Measurements from ENCODE around the gene MOB3B. TPM values are rescaled to one million over a fixed set of nuclear protein-coding genes. Genes with fewer than 3 reads are reported as not detected.

The MOB3B gene
- polyA plus RNA-seq, 2 of the 4 experiments (the other 2 are of a cell fraction) = 6.0 to 6.4 TPM

- no peak for FAIRE-seq
- 81% methylated on average over 10 of the region's 10 CpGs for WGBS (ENCODE audit: missing lambda C conversion rate)
- no peak for DNase-seq (ENCODE audit: low read depth in 1 of 2, low spot score in 1 of 2)
- no peak overlapping the region for H3K4me2 ChIP-seq
- no peak overlapping the region; a peak in 1 of 6 replicates for H3K27ac ChIP-seq
- H3K9me3 ChIP-seq = no peaks in the 10 kb centered on the region
- ChIA-PET CTCF (interaction anchor here (0.6 to 11.3 kb wide), 4 partner anchors 87 to 211 kb away, joined by 3 to 266 read pairs (median 71); partner anchors contain the start of gene MOB3B), POLR2A (no interaction called here)
- no peak for ATAC-seq
- TF ChIP-seq ZC3H11A (IDR thresholded peaks at IDR 0.05) = no peak
- TF ChIP-seq PHF8 (IDR thresholded peaks at IDR 0.05; ENCODE audit: borderline replicate concordance, low read depth) = no peak
- TF ChIP-seq SMC3 (IDR thresholded peaks at IDR 0.05) = no peak
- TF ChIP-seq JUNB (IDR thresholded peaks at IDR 0.05) = no peak
- no peak for TF ChIP-seq CHD2 (IDR thresholded peaks at IDR 0.05; ENCODE audit: low read length, partially characterized antibody)
- no peak for TF ChIP-seq RCOR1 (IDR thresholded peaks at IDR 0.05; ENCODE audit: low read depth, low read length)
- TF ChIP-seq POLR2A (IDR thresholded peaks at IDR 0.05; ENCODE audit: low read length) = no peak
- TF ChIP-seq, protein P1, sequence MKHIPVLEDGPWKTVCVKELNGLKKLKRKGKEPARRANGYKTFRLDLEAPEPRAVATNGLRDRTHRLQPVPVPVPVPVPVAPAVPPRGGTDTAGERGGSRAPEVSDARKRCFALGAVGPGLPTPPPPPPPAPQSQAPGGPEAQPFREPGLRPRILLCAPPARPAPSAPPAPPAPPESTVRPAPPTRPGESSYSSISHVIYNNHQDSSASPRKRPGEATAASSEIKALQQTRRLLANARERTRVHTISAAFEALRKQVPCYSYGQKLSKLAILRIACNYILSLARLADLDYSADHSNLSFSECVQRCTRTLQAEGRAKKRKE (CRISPR knock-in tag; IDR thresholded peaks at IDR 0.05; ENCODE audit: low read depth) = no peak
- TF ChIP-seq KDM5A (IDR thresholded peaks at IDR 0.05) = no peak
- TF ChIP-seq ZFP36 (IDR thresholded peaks at IDR 0.05; ENCODE audit: borderline replicate concordance, partially characterized antibody) = no peak
- TF ChIP-seq EHMT2 (IDR thresholded peaks at IDR 0.05; ENCODE audit: low read depth) = no peak
- no peak for TF ChIP-seq ZNF302 (CRISPR knock-in tag; IDR thresholded peaks at IDR 0.05)
- peaks cover 6% of the 10 kb centered on the region; the same call in 2 of the 3 replicates for H3K4me1 ChIP-seq
- no peak overlapping the region for H3K4me3 ChIP-seq
Measured at GRCh38 chr9:27336829-27337228, 192.8 kb downstream of the MOB3B start.

- ChIA-PET CTCF (interaction anchor here (1.0 to 11.3 kb wide), 4 partner anchors 37 to 211 kb away, joined by 3 to 266 read pairs (median 71); partner anchors contain the start of gene MOB3B), POLR2A (no interaction called here)
Measured at GRCh38 chr9:27336126-27336525, 193.5 kb downstream of the MOB3B start.

More at GRCh38 chr9:27336126-27336525, 193.5 kb downstream of the MOB3B start:
- Histone ChIP-seq H3K4me2 (no peak overlapping the region), H3K27ac (no peak overlapping the region), H3K4me1 (peaks cover 6% of the 10 kb centered on the region; the same call in 2 of the 3 replicates), H3K4me3 (no peak overlapping the region), H3K9me3 (no peaks in the 10 kb centered on the region)
- TF ChIP-seq CTCF (IDR thresholded peaks at IDR 0.05) (no peak), KDM1A (IDR thresholded peaks at IDR 0.05; ENCODE audit: low read depth) (no peak), SMC3 (IDR thresholded peaks at IDR 0.05) (no peak), ZSCAN20 (CRISPR knock-in tag; IDR thresholded peaks at IDR 0.05) (no peak), NR3C1 (IDR thresholded peaks at IDR 0.05) (no peak), ELK1 (IDR thresholded peaks at IDR 0.05; ENCODE audit: low read depth, low read length) (no peak), NFE2L2 (conservative IDR thresholded peaks at IDR 0.05; ENCODE audit: low read length) (no peak), RFX5 (IDR thresholded peaks at IDR 0.05) (no peak), BCL3 (IDR thresholded peaks at IDR 0.05) (no peak), CBX8 (IDR thresholded peaks at IDR 0.05) (no peak), POLR2AphosphoS2 (conservative IDR thresholded peaks at IDR 0.05; ENCODE audit: low read length) (no peak)
- no peak for ATAC-seq
- no peak for FAIRE-seq
- no peak for DNase-seq (ENCODE audit: low read depth in 1 of 2, low spot score in 1 of 2)
- 87% methylated on average over 1 of the region's 1 CpG for WGBS (ENCODE audit: missing lambda C conversion rate)
